ENCODE measurements around the gene KLK14. TPM values are rescaled to one million over a fixed set of nuclear protein-coding genes. Genes with fewer than 3 reads are reported as not detected.

The KLK14 gene
- total RNA-seq, 1 experiment from 2014 or later = 0.76 TPM

GRCh38 chr19:51090471-51090870 is 7.8 kb upstream of the KLK14 start:
- ChIA-PET CTCF (interaction anchor here (1.3 kb wide), 1 partner anchor 69 kb away, joined by 5 read pairs; no protein-coding TSS in a partner anchor), POLR2A (no interaction called here), RAD21 (ENCODE audit: low non-redundant PET in 1 of 2, low total read pairs in 2 of 2, uncharacterized antibody in 2 of 2, unreplicated experiment in 2 of 2) (no interaction called here)
- ATAC-seq (no peak), DNase-seq (ENCODE audit: low read depth, low spot score) (no peak)
- Histone ChIP-seq H3K9me2 (ENCODE audit: insufficient read depth) (no peaks in the 10 kb centered on the region), H3K4me3 (replicated peaks in 1 of 2; ENCODE audit: low read depth in 1 of 2, low read length in 2 of 2) (no peak overlapping the region), H3K79me2 (ENCODE audit: insufficient read depth, low read length) (no peaks in the 10 kb centered on the region), H3K9ac (ENCODE audit: low read length) (no peak overlapping the region), H3K36me3 (ENCODE audit: control insufficient read depth in 1 of 2, insufficient read depth in 2 of 2, low read length in 2 of 2) (no peaks in the 10 kb centered on the region), H3K9me3 (ENCODE audit: control insufficient read depth in 1 of 2, insufficient read depth in 1 of 2, low read depth in 1 of 2, low read length in 2 of 2) (no peaks in the 10 kb centered on the region), H3K27ac (ENCODE audit: low read depth, low read length) (no peak overlapping the region), H3K27me3 (ENCODE audit: insufficient read depth, low read length) (no peaks in the 10 kb centered on the region), H2AFZ (ENCODE audit: low read depth, low read length, poor library complexity, severe bottlenecking) (no peak overlapping the region), H3K4me2 (ENCODE audit: low read length) (no peak overlapping the region), H3K4me1 (ENCODE audit: control insufficient read depth in 1 of 2, insufficient read depth in 2 of 2, low read length in 2 of 2) (peaks cover 2 to 6% of the 10 kb centered on the region in 2 experiments; a peak in 2 of 4 replicates), H4K20me1 (ENCODE audit: insufficient read depth) (no peaks in the 10 kb centered on the region)
- intact Hi-C loops (cut with micrococcal nuclease) = loop anchor here (5.0 to 10.0 kb wide), 2 partner anchors 298 to 726 kb away; partner anchors contain the start of genes ACP4 and NAPSA
- no peak for TF ChIP-seq POLR2AphosphoS5 (IDR thresholded peaks at IDR 0.05; ENCODE audit: low read depth, low read length)
- TF ChIP-seq ZBTB33 (IDR thresholded peaks at IDR 0.05; ENCODE audit: extremely low read depth, insufficient replicate concordance, low read length) = no peak
- no TSS peak for BruUV-seq (replicated peaks)

- ChIA-PET POLR2A (no interaction called here), RAD21 (ENCODE audit: low non-redundant PET in 1 of 2, low total read pairs in 2 of 2, uncharacterized antibody in 2 of 2, unreplicated experiment in 2 of 2) (no interaction called here), CTCF (interaction anchor here (1.3 kb wide), 1 partner anchor 69 kb away, joined by 5 read pairs; no protein-coding TSS in a partner anchor)
- DNase-seq (ENCODE audit: low read depth, low spot score) (no peak), ATAC-seq (no peak)
- no peaks in the 10 kb centered on the region for H3K9me3 ChIP-seq (ENCODE audit: control insufficient read depth in 1 of 2, insufficient read depth in 1 of 2, low read depth in 1 of 2, low read length in 2 of 2)
- intact Hi-C loops (cut with micrococcal nuclease) = loop anchor here (5.0 to 10.0 kb wide), 2 partner anchors 297 to 725 kb away; partner anchors contain the start of genes ACP4 and NAPSA
- no peak overlapping the region for H2AFZ ChIP-seq (ENCODE audit: low read depth, low read length, poor library complexity, severe bottlenecking)
- H3K79me2 ChIP-seq (ENCODE audit: insufficient read depth, low read length) = no peaks in the 10 kb centered on the region
- H3K9me2 ChIP-seq (ENCODE audit: insufficient read depth) = no peaks in the 10 kb centered on the region
- H4K20me1 ChIP-seq (ENCODE audit: insufficient read depth) = no peaks in the 10 kb centered on the region
- no peaks in the 10 kb centered on the region for H3K27me3 ChIP-seq (ENCODE audit: insufficient read depth, low read length)
- no peaks in the 10 kb centered on the region for H3K36me3 ChIP-seq (ENCODE audit: control insufficient read depth in 1 of 2, insufficient read depth in 2 of 2, low read length in 2 of 2)
- no peak overlapping the region for H3K27ac ChIP-seq (ENCODE audit: low read depth, low read length)
- H3K4me2 ChIP-seq (ENCODE audit: low read length) = no peak overlapping the region
- BruUV-seq (replicated peaks) = no TSS peak
- no peak overlapping the region for H3K9ac ChIP-seq (ENCODE audit: low read length)
- H3K4me3 ChIP-seq (replicated peaks in 1 of 2; ENCODE audit: low read depth in 1 of 2, low read length in 2 of 2) = no peak overlapping the region
- peaks cover 2 to 6% of the 10 kb centered on the region in 2 experiments; a peak in 2 of 4 replicates for H3K4me1 ChIP-seq (ENCODE audit: control insufficient read depth in 1 of 2, insufficient read depth in 2 of 2, low read length in 2 of 2)
- no peak for TF ChIP-seq EGR1 (IDR thresholded peaks at IDR 0.05; ENCODE audit: low read depth)
- no peak for TF ChIP-seq SRF (IDR thresholded peaks at IDR 0.05; ENCODE audit: low read depth)
- TF ChIP-seq SIN3A (IDR thresholded peaks at IDR 0.05; ENCODE audit: low read depth) = no peak
- no peak for TF ChIP-seq FOSL1 (IDR thresholded peaks at IDR 0.05; ENCODE audit: low read depth)
- TF ChIP-seq TCF7L2 (IDR thresholded peaks at IDR 0.05; ENCODE audit: borderline replicate concordance, extremely low read depth, insufficient read depth, insufficient read length) = no peak
- no peak for TF ChIP-seq YY1 (IDR thresholded peaks at IDR 0.05; ENCODE audit: extremely low read depth, insufficient replicate concordance, low read depth, low read length)
- TF ChIP-seq CEBPB (IDR thresholded peaks at IDR 0.05; ENCODE audit: low read depth) = no peak
- no peak for TF ChIP-seq CBX3 (IDR thresholded peaks at IDR 0.05; ENCODE audit: low read depth)
- TF ChIP-seq CTCF (IDR thresholded peaks at IDR 0.05 in 2 of 3, conservative IDR thresholded peaks at IDR 0.05 in 1 of 3; ENCODE audit: borderline replicate concordance in 1 of 3, insufficient read depth in 1 of 3, low read depth in 2 of 3, low read length in 2 of 3) = no peak
- no peak for TF ChIP-seq ATF3 (IDR thresholded peaks at IDR 0.05)
- TF ChIP-seq POLR2AphosphoS5 (IDR thresholded peaks at IDR 0.05; ENCODE audit: low read depth, low read length) = no peak
- TF ChIP-seq ZNF274 (IDR thresholded peaks at IDR 0.05; ENCODE audit: low read depth, low read length) = no peak
Observed at GRCh38 chr19:51089786-51090185, 7.1 kb upstream of the KLK14 start.

Data from HCT116 (cell line).